ENCODE measurements around the gene HYAL3. TPM values are rescaled to one million over a fixed set of nuclear protein-coding genes. Genes with fewer than 3 reads are reported as not detected.

The HYAL3 gene
- total and polyA plus RNA-seq, 2 of the 13 experiments (the other 11 are each of a cell fraction or from before 2014, with no cell fraction given): 5.5 to 10.4 TPM

GRCh38 chr3:50298836-50299637 lies at the start of gene HYAL3, which contains the start of gene NAA80 (continued):
- TF ChIP-seq ZBTB40 (IDR thresholded peaks at IDR 0.05) (no peak), ZBTB40 (CRISPR knock-in tag; IDR thresholded peaks at IDR 0.05) (no peak; the same call in none of the 2 replicates), DBP (CRISPR knock-in tag; IDR thresholded peaks at IDR 0.05; ENCODE audit: not compliant biosample characterization) (no peak), ZNF275 (CRISPR knock-in tag; IDR thresholded peaks at IDR 0.05; ENCODE audit: borderline replicate concordance) (peak; percentile 65; the same call in 1 of the 2 replicates), ZNF142 (CRISPR knock-in tag; IDR thresholded peaks at IDR 0.05) (peak; percentile 35; the same call in 1 of the 2 replicates), ATAD3A (CRISPR knock-in tag; IDR thresholded peaks at IDR 0.05) (no peak), ZNF691 (CRISPR knock-in tag; IDR thresholded peaks at IDR 0.05; ENCODE audit: borderline replicate concordance, low read depth) (no peak), FOXO1 (CRISPR knock-in tag; IDR thresholded peaks at IDR 0.05) (0 out of 2 replicates have a peak, but pooled peaks have one; percentile 38), ZBTB3 (CRISPR knock-in tag; IDR thresholded peaks at IDR 0.05; ENCODE audit: borderline replicate concordance, low read depth) (no peak; the same call in 1 of the 2 replicates)
